HS-5 (cell line): ENCODE results near the gene UNC5A.

Experiments
- DNase-seq: peaks from one replicate; pipeline ENCODE4 v3.0.0-alpha.2; 2012; ENCODE audit warnings: low read depth

The UNC5A gene

GRCh38 chr5:176846335-176847140 is 36.2 kb downstream of the UNC5A start:
- no peak for DNase-seq

- no peak for DNase-seq
Measured at GRCh38 chr5:176847148-176847547, 36.8 kb downstream of the UNC5A start.

- DNase-seq: no peak
Measured at GRCh38 chr5:176847726-176848290, 37.4 kb downstream of the UNC5A start.

- no peak for DNase-seq
Measured at GRCh38 chr5:176848651-176849050, 38.3 kb downstream of the UNC5A start.

GRCh38 chr5:176849611-176850227 is 39.4 kb downstream of the UNC5A start:
- DNase-seq: no peak

GRCh38 chr5:176850371-176851245 is 40.2 kb downstream of the UNC5A start:
- no peak for DNase-seq

GRCh38 chr5:176851380-176851779 is 41.0 kb downstream of the UNC5A start:
- no peak for DNase-seq

GRCh38 chr5:176851871-176852658 is 41.7 kb downstream of the UNC5A start:
- no peak for DNase-seq

GRCh38 chr5:176853151-176853778 is 42.9 kb downstream of the UNC5A start:
- DNase-seq: no peak

- DNase-seq: no peak
Measured at GRCh38 chr5:176854164-176854563, 43.8 kb downstream of the UNC5A start.

GRCh38 chr5:176855598-176855997 is 45.2 kb downstream of the UNC5A start:
- DNase-seq: no peak

- DNase-seq: no peak
Measured at GRCh38 chr5:176856746-176857145, 46.4 kb downstream of the UNC5A start.

- no peak for DNase-seq
Measured at GRCh38 chr5:176857216-176857893, 47.0 kb downstream of the UNC5A start.

- DNase-seq: no peak
Measured at GRCh38 chr5:176857894-176858273, 47.5 kb downstream of the UNC5A start.

GRCh38 chr5:176859916-176860315 is 49.6 kb downstream of the UNC5A start:
- no peak for DNase-seq

- DNase-seq: no peak
Measured at GRCh38 chr5:176860381-176860780, 50.0 kb downstream of the UNC5A start.

- no peak for DNase-seq
Measured at GRCh38 chr5:176861276-176861675, 50.9 kb downstream of the UNC5A start.

- DNase-seq: no peak
Measured at GRCh38 chr5:176862330-176862995, 52.1 kb downstream of the UNC5A start.

- no peak for DNase-seq
Measured at GRCh38 chr5:176863041-176863764, 52.8 kb downstream of the UNC5A start.
